ENCODE measurements around the gene ARAP1. TPM values are rescaled to one million over a fixed set of nuclear protein-coding genes. Genes with fewer than 3 reads are reported as not detected.
A peak's percentile ranks its signal among the peaks of the same experiment; 100 is the strongest.
"Not testable (repeated sequence)": the region's sequence is repeated elsewhere in the genome, so short reads cannot be mapped to it uniquely, and the experiment has no call there.

ARAP1 gene
- total RNA-seq, 2 donors from 2014 or later = 74.4 to 88.3 TPM

DNA sequence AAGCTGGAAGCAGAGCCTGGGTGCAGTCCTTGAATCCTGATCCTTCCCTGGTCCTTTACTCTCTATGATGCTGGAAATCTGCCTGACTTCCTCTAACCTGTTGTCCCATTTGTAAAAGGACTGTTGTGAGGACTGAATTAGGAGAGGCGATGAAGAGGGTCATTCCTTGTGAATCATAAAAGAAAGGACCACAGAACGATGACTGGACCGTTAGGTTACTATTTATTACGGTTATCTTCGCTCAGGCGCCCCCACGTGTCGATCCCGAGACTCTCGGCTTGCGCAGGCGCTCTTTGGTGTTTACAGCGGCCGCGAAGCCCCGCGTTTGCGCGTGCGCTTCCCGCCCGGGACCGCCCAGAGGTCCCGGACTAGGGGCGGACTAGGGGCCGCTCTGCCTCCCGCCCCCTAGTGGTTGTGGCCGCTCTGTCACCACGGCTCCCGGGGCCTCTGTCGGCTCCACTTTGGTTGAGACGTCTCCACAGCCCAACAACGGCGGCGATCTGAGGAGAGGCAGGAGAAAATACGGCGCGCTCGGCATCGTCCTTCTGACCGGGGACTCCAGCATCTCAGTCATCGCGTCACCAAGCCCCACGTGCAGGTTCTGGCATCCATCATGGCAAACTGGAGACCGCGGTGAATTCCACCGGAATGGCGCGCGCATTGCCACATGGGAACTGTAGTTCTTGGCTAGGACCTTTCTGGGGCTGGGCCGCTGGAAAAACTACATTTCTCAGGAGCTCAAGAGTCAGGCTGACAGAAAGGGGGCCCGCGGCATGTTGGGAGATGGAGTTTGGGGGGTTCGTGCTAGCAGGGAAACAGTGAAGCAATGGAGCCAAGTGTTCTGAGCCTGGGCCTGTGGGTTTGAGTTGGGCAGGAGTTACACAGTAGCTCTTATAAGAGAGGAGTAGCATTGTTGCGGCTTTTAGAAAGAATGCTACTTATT is 41.5 kb upstream of the ARAP1 start, which contains the start of gene STARD10:
STARD10 (minus strand) TSS at position 623 of the 943 bp plus-strand sequence. CDS start 12,866 bp downstream, outside the sequence.
- TF ChIP-seq CTCF (conservative IDR thresholded peaks at IDR 0.05) = peak; percentile 99
- peak within 1 kb of the TSS; percentile 99 for H3K27ac Mint-ChIP-seq
- WGBS, 2 experiments (ENCODE audit: insufficient coverage in 1 of 2, insufficient read length in 1 of 2) = 0 to 2% methylated on average over 21 to 55 of the region's 55 CpGs
- Histone ChIP-seq H3K4me3 (ENCODE audit: low read length) (peak within 1 kb of the TSS; percentile 93), H3K9ac (ENCODE audit: extremely low read depth, low read length, poor library complexity, severe bottlenecking) (peak within 1 kb of the TSS; percentile 80), H3K27me3 (ENCODE audit: control insufficient read depth, insufficient read depth, low read length, poor library complexity, severe bottlenecking) (no peaks in the 10 kb centered on the region), H3K4me1 (ENCODE audit: control insufficient read depth, insufficient read depth, low read length) (peaks cover 4% of the 10 kb centered on the region), H3K36me3 (ENCODE audit: control insufficient read depth, insufficient read depth, low read length) (no peaks in the 10 kb centered on the region), H3K27ac (ENCODE audit: low read depth, low read length) (peak within 1 kb of the TSS; percentile 93), H3K9me3 (ENCODE audit: control insufficient read depth, low read length) (no peaks in the 10 kb centered on the region)
- H3K27me3 Mint-ChIP-seq (ENCODE audit: insufficient read depth) = no peaks in the 10 kb centered on the region
- H3K36me3 Mint-ChIP-seq (ENCODE audit: low read depth) = no peaks in the 10 kb centered on the region
- H3K4me3 Mint-ChIP-seq = peak within 1 kb of the TSS; percentile 93
- DNase-seq = peak; percentile 98
- H3K4me1 Mint-ChIP-seq = peaks cover 16% of the 10 kb centered on the region
- H3K9me3 Mint-ChIP-seq = no peaks in the 10 kb centered on the region

DNA sequence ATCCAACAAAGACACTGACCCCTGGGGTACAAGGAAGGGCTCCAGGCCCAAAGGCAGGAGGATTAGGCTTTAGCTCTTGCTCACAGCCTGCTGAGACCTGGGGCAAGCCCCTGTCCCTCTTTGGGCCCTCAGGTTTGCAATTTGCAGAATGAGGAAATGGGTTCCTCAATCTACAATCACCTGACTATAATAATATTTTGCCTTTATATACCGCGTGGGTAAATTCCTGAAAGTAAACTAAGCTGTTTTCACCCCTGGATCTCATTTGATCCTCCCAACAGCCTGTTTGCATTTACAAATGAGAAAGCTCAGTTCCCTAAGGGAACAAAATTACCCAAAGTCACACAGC is 40.8 kb upstream of the ARAP1 start:
- H3K27me3 ChIP-seq (ENCODE audit: control insufficient read depth, insufficient read depth, low read length, poor library complexity, severe bottlenecking) = no peaks in the 10 kb centered on the region
- Mint-ChIP-seq H3K27ac (no peak overlapping the region), H3K4me3 (peak overlapping the region; percentile 93), H3K9me3 (no peaks in the 10 kb centered on the region), H3K4me1 (peaks cover 10% of the 10 kb centered on the region), H3K36me3 (ENCODE audit: low read depth) (no peaks in the 10 kb centered on the region), H3K27me3 (ENCODE audit: insufficient read depth) (no peaks in the 10 kb centered on the region)
- no peaks in the 10 kb centered on the region for H3K36me3 ChIP-seq (ENCODE audit: control insufficient read depth, insufficient read depth, low read length)
- H3K9ac ChIP-seq (ENCODE audit: extremely low read depth, low read length, poor library complexity, severe bottlenecking) = no peak overlapping the region
- no peak overlapping the region for H3K27ac ChIP-seq (ENCODE audit: low read depth, low read length)
- H3K4me3 ChIP-seq (ENCODE audit: low read length) = peak overlapping the region; percentile 93
- DNase-seq = no peak
- H3K9me3 ChIP-seq (ENCODE audit: control insufficient read depth, low read length) = no peaks in the 10 kb centered on the region
- peaks cover 2% of the 10 kb centered on the region for H3K4me1 ChIP-seq (ENCODE audit: control insufficient read depth, insufficient read depth, low read length)
- TF ChIP-seq CTCF (conservative IDR thresholded peaks at IDR 0.05) = no peak
- 93 to 94% methylated on average over 2 of the region's 2 CpGs for WGBS, 2 experiments (ENCODE audit: insufficient coverage in 1 of 2, insufficient read length in 1 of 2)

DNA sequence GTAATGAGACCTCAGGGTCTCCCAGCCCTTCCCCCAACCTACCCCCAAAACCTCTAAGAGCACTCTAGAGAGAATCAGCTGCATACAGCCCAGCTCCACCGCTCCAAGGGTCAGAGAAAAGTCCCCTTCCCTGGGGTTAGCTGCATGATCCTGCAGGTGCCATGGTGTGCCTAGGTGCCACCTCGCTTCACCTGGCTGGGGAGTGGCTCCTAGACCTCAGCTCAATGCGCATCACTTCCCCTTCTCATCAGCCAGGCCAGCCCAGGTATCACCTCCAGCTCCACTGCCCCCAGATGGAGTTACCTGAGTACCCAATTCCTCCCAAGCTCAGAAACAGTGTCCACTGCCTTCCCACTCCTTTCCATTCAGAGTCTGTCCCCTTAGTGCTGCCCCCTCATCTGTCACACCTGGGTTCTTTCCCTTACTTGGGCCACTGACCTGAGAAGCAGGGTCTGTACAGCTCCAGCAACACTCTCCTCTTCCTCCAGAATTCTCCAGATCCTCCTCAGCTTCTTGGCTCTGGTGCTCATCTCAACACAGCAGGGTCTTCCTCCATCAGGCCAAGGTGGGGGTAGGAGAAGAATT is 40.3 kb upstream of the ARAP1 start:
- no peaks in the 10 kb centered on the region for H3K9me3 ChIP-seq (ENCODE audit: control insufficient read depth, low read length)
- H3K27ac ChIP-seq (ENCODE audit: low read depth, low read length) = no peak overlapping the region
- H3K27me3 ChIP-seq (ENCODE audit: control insufficient read depth, insufficient read depth, low read length, poor library complexity, severe bottlenecking) = no peaks in the 10 kb centered on the region
- no peak overlapping the region for H3K4me3 ChIP-seq (ENCODE audit: low read length)
- H3K4me1 ChIP-seq (ENCODE audit: control insufficient read depth, insufficient read depth, low read length) = no peaks in the 10 kb centered on the region
- Mint-ChIP-seq H3K9me3 (no peaks in the 10 kb centered on the region), H3K4me3 (no peak overlapping the region), H3K27me3 (ENCODE audit: insufficient read depth) (no peaks in the 10 kb centered on the region), H3K4me1 (peaks cover 9% of the 10 kb centered on the region), H3K27ac (peak overlapping the region; percentile 49), H3K36me3 (ENCODE audit: low read depth) (no peaks in the 10 kb centered on the region)
- TF ChIP-seq CTCF (conservative IDR thresholded peaks at IDR 0.05) = no peak
- DNase-seq = no peak
- no peak overlapping the region for H3K9ac ChIP-seq (ENCODE audit: extremely low read depth, low read length, poor library complexity, severe bottlenecking)
- WGBS, 2 experiments (ENCODE audit: insufficient coverage in 1 of 2, insufficient read length in 1 of 2) = 94 to 100% methylated on average over 2 to 3 of the region's 3 CpGs
- no peaks in the 10 kb centered on the region for H3K36me3 ChIP-seq (ENCODE audit: control insufficient read depth, insufficient read depth, low read length)

DNA sequence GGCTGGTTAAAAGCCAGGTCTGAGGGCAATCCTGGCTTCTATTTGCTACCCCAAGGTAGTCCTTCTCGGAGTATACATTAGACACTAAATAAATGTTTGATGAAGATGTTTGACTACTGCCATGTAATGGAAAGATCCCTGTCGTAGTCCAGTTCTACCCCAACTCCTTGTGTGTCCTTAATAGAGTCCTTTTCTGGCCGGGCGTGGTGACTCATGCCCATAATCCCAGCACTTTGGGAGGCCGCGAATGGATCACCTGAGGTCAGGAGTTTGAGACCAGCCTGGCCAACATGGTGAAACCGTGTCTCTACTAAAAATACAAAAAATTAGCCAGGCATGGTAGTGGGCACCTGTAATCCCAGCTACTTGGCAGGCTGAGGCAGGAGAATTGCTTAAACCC is 39.0 kb upstream of the ARAP1 start:
- H3K27ac ChIP-seq (ENCODE audit: low read depth, low read length); H3K27me3 Mint-ChIP-seq (ENCODE audit: insufficient read depth); H3K4me3 Mint-ChIP-seq; DNase-seq; H3K9ac ChIP-seq (ENCODE audit: extremely low read depth, low read length, poor library complexity, severe bottlenecking); H3K27me3 ChIP-seq (ENCODE audit: control insufficient read depth, insufficient read depth, low read length, poor library complexity, severe bottlenecking); H3K9me3 ChIP-seq (ENCODE audit: control insufficient read depth, low read length); H3K9me3 Mint-ChIP-seq; H3K36me3 ChIP-seq (ENCODE audit: control insufficient read depth, insufficient read depth, low read length); H3K4me3 ChIP-seq (ENCODE audit: low read length); H3K27ac Mint-ChIP-seq; H3K36me3 Mint-ChIP-seq (ENCODE audit: low read depth); H3K4me1 ChIP-seq (ENCODE audit: control insufficient read depth, insufficient read depth, low read length): not testable (repeated sequence)
- 89 to 93% methylated on average over 5 to 7 of the region's 7 CpGs for WGBS, 2 experiments (ENCODE audit: insufficient coverage in 1 of 2, insufficient read length in 1 of 2)
- peaks cover 22% of the 10 kb centered on the region for H3K4me1 Mint-ChIP-seq

All from endodermal cell (in vitro differentiated cells).